Upper lobe of left lung (tissue), 4 donors: Measurements from ENCODE around the gene BABAM2.

Experiments used
- CTCF ChIP-seq, 6 experiments: fragments of 450-650 bp in 4 of 6; fragments of 200-600 bp in 2 of 6; sonication (generic) in 2 of 6; IDR thresholded peaks; one replicate each; pipeline ENCODE4 v1.5.1; 2016 to 2019; ENCODE audit warnings: antibody characterized with exemption in 6 of 6
- POLR2A ChIP-seq, 4 donors: fragments of 450-650 bp; IDR thresholded peaks; one replicate each; pipeline ENCODE4 v1.5.1; 2016 to 2017; ENCODE audit warnings: antibody characterized with exemption in 4 of 4, mild to moderate bottlenecking in 2 of 4

- no peak for TF ChIP-seq CTCF (IDR thresholded peaks at IDR 0.05)
- no peak for TF ChIP-seq POLR2A (IDR thresholded peaks at IDR 0.05)
These were observed 15.2 kb upstream of the BABAM2 start for GRCh38 chr2:27875089-27875881.
